ENCODE measurements around the gene STUM. TPM values are rescaled to one million over a fixed set of nuclear protein-coding genes. Genes with fewer than 3 reads are reported as not detected.
"Not testable (repeated sequence)": the region's sequence is repeated elsewhere in the genome, so short reads cannot be mapped to it uniquely, and the experiment has no call there.

Gene STUM
- total and polyA plus RNA-seq, 2 donors (not counting 1 experiment from before 2014, with no cell fraction given): 0.01 TPM; not detected in 1

DNA sequence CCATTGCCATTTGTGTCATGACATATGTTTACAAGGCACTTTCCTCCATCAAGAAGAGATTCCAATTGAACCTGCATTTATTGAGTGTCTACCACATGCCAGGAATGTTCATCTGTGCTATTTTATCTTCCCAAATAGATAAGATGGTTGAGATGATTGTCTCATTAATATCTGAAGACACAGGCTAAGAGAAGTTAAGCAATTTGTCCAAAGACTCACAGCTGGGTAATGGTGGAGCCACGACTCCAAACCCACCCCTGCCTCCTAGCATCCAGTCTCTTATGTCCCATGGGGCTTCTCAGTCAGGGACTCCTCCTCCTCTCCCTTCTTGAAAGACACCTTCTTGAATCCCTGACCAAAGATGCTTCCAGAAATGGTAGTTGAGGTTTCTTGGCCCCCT, 68.1 kb downstream of the STUM start:
- H3K9ac ChIP-seq (ENCODE audit: insufficient read depth, low read length): no peak overlapping the region
- no peak for DNase-seq (ENCODE audit: low read depth in 2 of 2)
- H4K20me1 ChIP-seq (ENCODE audit: control insufficient read depth, extremely low read depth, insufficient read depth, low read length): no peaks in the 10 kb centered on the region
- H3K4me2 ChIP-seq (ENCODE audit: extremely low read depth, insufficient read depth, low read length): no peak overlapping the region
- H3K79me2 ChIP-seq (ENCODE audit: control insufficient read depth, insufficient read depth, low read length): no peaks in the 10 kb centered on the region
- no peaks in the 10 kb centered on the region for H3K4me1 ChIP-seq (ENCODE audit: control insufficient read depth, extremely low read depth, insufficient read depth, low read length)
- H3K27ac ChIP-seq (ENCODE audit: insufficient read depth, low read length): no peak overlapping the region
- H3K9me3 ChIP-seq (ENCODE audit: control insufficient read depth, insufficient read depth, low read depth, low read length): no peaks in the 10 kb centered on the region
- H3K27me3 ChIP-seq (ENCODE audit: control insufficient read depth, insufficient read depth, low read length): peaks cover 11% of the 10 kb centered on the region
- no peaks in the 10 kb centered on the region for H3K36me3 ChIP-seq (ENCODE audit: control insufficient read depth, insufficient read depth, low read length)
- H2AFZ ChIP-seq (ENCODE audit: low read length): no peak overlapping the region
- no peak overlapping the region for H3K4me3 ChIP-seq (replicated peaks in 1 of 4; ENCODE audit: control extremely low read depth in 1 of 4, insufficient read depth in 1 of 4, low read depth in 3 of 4, low read length in 4 of 4)
- TF ChIP-seq EZH2 (IDR thresholded peaks at IDR 0.05; ENCODE audit: low read length, missing control alignments) (no peak), CTCF (conservative IDR thresholded peaks at IDR 0.05 in 1 of 2, IDR thresholded peaks at IDR 0.05 in 1 of 2; ENCODE audit: low read depth in 1 of 2, low read length in 2 of 2) (no peak)

GRCh38 chr1:226617109-226617508, 68.5 kb downstream of the STUM start:
- Histone ChIP-seq H3K36me3 (ENCODE audit: control insufficient read depth, insufficient read depth, low read length) (no peaks in the 10 kb centered on the region), H3K9ac (ENCODE audit: insufficient read depth, low read length) (no peak overlapping the region), H4K20me1 (ENCODE audit: control insufficient read depth, extremely low read depth, insufficient read depth, low read length) (no peaks in the 10 kb centered on the region), H3K27me3 (ENCODE audit: control insufficient read depth, insufficient read depth, low read length) (peaks cover 11% of the 10 kb centered on the region), H3K9me3 (ENCODE audit: control insufficient read depth, insufficient read depth, low read depth, low read length) (no peaks in the 10 kb centered on the region), H3K4me1 (ENCODE audit: control insufficient read depth, extremely low read depth, insufficient read depth, low read length) (no peaks in the 10 kb centered on the region), H2AFZ (ENCODE audit: low read length) (no peak overlapping the region), H3K27ac (ENCODE audit: insufficient read depth, low read length) (no peak overlapping the region), H3K4me2 (ENCODE audit: extremely low read depth, insufficient read depth, low read length) (no peak overlapping the region), H3K79me2 (ENCODE audit: control insufficient read depth, insufficient read depth, low read length) (no peaks in the 10 kb centered on the region), H3K4me3 (replicated peaks in 1 of 4; ENCODE audit: control extremely low read depth in 1 of 4, insufficient read depth in 1 of 4, low read depth in 3 of 4, low read length in 4 of 4) (no peak overlapping the region)
- DNase-seq (ENCODE audit: low read depth in 2 of 2): no peak
- TF ChIP-seq EZH2 (IDR thresholded peaks at IDR 0.05; ENCODE audit: low read length, missing control alignments): no peak
- no peak for TF ChIP-seq CTCF (conservative IDR thresholded peaks at IDR 0.05 in 1 of 2, IDR thresholded peaks at IDR 0.05 in 1 of 2; ENCODE audit: low read depth in 1 of 2, low read length in 2 of 2)

GRCh38 chr1:226617719-226618118, 69.2 kb downstream of the STUM start:
- not testable (repeated sequence) for H3K4me3 ChIP-seq (replicated peaks in 1 of 4; ENCODE audit: control extremely low read depth in 1 of 4, insufficient read depth in 1 of 4, low read depth in 3 of 4, low read length in 4 of 4); H3K4me1 ChIP-seq (ENCODE audit: control insufficient read depth, extremely low read depth, insufficient read depth, low read length); H3K27ac ChIP-seq (ENCODE audit: insufficient read depth, low read length); DNase-seq (ENCODE audit: low read depth in 2 of 2); H2AFZ ChIP-seq (ENCODE audit: low read length); H4K20me1 ChIP-seq (ENCODE audit: control insufficient read depth, extremely low read depth, insufficient read depth, low read length); H3K9ac ChIP-seq (ENCODE audit: insufficient read depth, low read length); H3K9me3 ChIP-seq (ENCODE audit: control insufficient read depth, insufficient read depth, low read depth, low read length); H3K79me2 ChIP-seq (ENCODE audit: control insufficient read depth, insufficient read depth, low read length); H3K4me2 ChIP-seq (ENCODE audit: extremely low read depth, insufficient read depth, low read length); H3K36me3 ChIP-seq (ENCODE audit: control insufficient read depth, insufficient read depth, low read length)
- peaks cover 11% of the 10 kb centered on the region for H3K27me3 ChIP-seq (ENCODE audit: control insufficient read depth, insufficient read depth, low read length)

All from fibroblast of lung (primary cell).